ENCODE measurements around the gene CDC42SE2. TPM values are rescaled to one million over a fixed set of nuclear protein-coding genes. Genes with fewer than 3 reads are reported as not detected.

CDC42SE2 gene
- total RNA-seq, 1 donor from 2014 or later, result 170 TPM

Small RNA genes within 50 kb of the gene (small RNA-seq; reads per million reads assigned to genes)
- gene AC004777.1 (not detected), gene RF02271 (not detected)

Other genes starting within 250 kb of the CDC42SE2 start
- 173 TPM for gene HINT1, start 98.8 kb upstream of the CDC42SE2 start, total RNA-seq
- 28.7 TPM for gene LYRM7, start 93.1 kb upstream of the CDC42SE2 start, total RNA-seq

Data from occipital lobe (tissue), 2 donors.